ENCODE data around the gene TEX19. TPM values are rescaled to one million over a fixed set of nuclear protein-coding genes. Genes with fewer than 3 reads are reported as not detected.

Gene TEX19
- total RNA-seq, 1 experiment from 2014 or later, result 0.24 TPM

DNA sequence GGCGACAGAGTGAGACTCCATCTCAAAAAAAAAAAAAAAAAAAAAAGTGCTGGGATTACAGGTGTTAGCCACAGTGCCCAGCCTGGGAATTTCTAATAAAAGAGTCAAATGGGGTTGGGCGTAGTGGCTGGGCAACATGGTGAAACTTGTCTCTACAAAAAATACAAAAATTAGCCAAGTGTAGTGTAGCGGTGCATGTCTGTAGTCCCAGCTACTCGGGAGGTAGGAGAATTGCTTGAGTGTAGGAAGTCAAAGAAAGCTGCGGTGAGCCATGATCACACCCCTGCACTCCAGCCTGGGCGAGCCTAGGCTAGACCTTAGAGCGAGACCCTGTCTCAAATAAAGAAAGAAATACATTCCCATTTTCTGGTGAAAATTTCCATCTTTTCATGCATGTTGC is 10.2 kb downstream of the TEX19 start:
- Histone ChIP-seq H3K79me2 (ENCODE audit: low read depth) (no peaks in the 10 kb centered on the region), H3F3A (ENCODE audit: insufficient read depth, low read depth) (no peaks in the 10 kb centered on the region), H3K9me3 (ENCODE audit: insufficient read depth, low read depth) (no peaks in the 10 kb centered on the region), H3K9me2 (ENCODE audit: insufficient read depth) (no peaks in the 10 kb centered on the region), H3K36me3 (ENCODE audit: low read depth) (no peaks in the 10 kb centered on the region), H3K4me3 (no peak overlapping the region), H3K4me1 (replicated peaks; ENCODE audit: insufficient read depth) (no peaks in the 10 kb centered on the region), H3K4me2 (no peak overlapping the region), H4K20me1 (ENCODE audit: insufficient read depth) (no peaks in the 10 kb centered on the region), H3K27me3 (ENCODE audit: insufficient read depth, low read depth) (no peaks in the 10 kb centered on the region), H2AFZ (no peak overlapping the region), H3K27ac (no peak overlapping the region)
- no peak for DNase-seq
- no peak for TF ChIP-seq EZH2 (IDR thresholded peaks at IDR 0.05; ENCODE audit: low read depth)
- TF ChIP-seq, protein P1, sequence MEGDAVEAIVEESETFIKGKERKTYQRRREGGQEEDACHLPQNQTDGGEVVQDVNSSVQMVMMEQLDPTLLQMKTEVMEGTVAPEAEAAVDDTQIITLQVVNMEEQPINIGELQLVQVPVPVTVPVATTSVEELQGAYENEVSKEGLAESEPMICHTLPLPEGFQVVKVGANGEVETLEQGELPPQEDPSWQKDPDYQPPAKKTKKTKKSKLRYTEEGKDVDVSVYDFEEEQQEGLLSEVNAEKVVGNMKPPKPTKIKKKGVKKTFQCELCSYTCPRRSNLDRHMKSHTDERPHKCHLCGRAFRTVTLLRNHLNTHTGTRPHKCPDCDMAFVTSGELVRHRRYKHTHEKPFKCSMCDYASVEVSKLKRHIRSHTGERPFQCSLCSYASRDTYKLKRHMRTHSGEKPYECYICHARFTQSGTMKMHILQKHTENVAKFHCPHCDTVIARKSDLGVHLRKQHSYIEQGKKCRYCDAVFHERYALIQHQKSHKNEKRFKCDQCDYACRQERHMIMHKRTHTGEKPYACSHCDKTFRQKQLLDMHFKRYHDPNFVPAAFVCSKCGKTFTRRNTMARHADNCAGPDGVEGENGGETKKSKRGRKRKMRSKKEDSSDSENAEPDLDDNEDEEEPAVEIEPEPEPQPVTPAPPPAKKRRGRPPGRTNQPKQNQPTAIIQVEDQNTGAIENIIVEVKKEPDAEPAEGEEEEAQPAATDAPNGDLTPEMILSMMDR (conservative IDR thresholded peaks at IDR 0.05), result no peak
- BruUV-seq (replicated peaks), result no TSS peak
- CTCF ChIA-PET, result no interaction called here
- intact Hi-C loops (cut with micrococcal nuclease; ENCODE audit: unreplicated experiment), result no loop called here
- POLR2A ChIA-PET (ENCODE audit: unreplicated experiment), result no interaction called here

DNA sequence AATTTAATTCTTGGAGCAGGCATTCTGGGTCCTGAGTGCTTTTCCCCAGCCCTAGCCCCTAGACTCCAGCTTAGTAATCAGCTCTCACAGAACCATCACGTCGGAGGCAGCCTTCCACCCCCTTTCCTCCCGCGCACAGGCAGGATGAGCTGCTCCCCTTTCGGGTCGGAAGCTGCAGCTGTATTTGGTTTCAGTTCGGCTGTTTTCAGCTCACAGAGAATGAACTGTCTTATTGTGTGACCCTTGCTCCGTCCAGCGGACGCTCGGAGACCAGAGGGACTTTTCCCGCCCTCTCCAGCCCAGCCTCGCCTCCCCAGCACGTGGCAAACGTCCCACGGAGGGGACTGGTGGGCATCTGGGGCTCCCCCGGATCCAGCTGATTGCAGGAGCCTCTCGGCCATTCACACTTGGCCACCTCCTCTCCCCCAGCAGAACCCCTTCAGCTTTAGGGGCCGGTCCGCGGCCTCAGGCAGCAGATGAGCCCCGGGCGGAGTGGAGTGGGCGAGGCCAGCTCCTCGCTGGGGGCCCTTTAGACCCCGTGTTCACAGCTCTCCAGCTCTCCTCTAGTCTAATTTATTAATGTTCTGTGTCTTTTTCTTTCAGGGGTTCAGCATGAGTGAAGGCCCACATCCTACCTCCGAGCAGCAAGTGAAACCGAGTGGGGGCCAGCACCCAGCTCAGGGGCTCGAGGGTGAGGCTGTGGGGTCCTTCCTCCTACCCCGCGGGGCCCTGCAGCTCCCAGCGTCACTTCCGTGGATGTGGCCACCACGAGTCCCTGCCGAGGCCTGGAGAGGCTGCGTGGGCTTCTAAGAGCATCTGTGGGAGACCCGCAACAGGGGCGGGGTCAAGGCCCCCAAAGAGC is 11.7 kb downstream of the TEX19 start:
- Histone ChIP-seq H3K4me2 (no peak overlapping the region), H3K27me3 (ENCODE audit: insufficient read depth, low read depth) (no peaks in the 10 kb centered on the region), H3F3A (ENCODE audit: insufficient read depth, low read depth) (no peaks in the 10 kb centered on the region), H3K4me3 (no peak overlapping the region), H3K36me3 (ENCODE audit: low read depth) (no peaks in the 10 kb centered on the region), H3K4me1 (replicated peaks; ENCODE audit: insufficient read depth) (no peaks in the 10 kb centered on the region), H4K20me1 (ENCODE audit: insufficient read depth) (no peaks in the 10 kb centered on the region), H3K9me2 (ENCODE audit: insufficient read depth) (no peaks in the 10 kb centered on the region), H3K9me3 (ENCODE audit: insufficient read depth, low read depth) (no peaks in the 10 kb centered on the region), H3K79me2 (ENCODE audit: low read depth) (no peaks in the 10 kb centered on the region), H3K27ac (no peak overlapping the region), H2AFZ (no peak overlapping the region)
- DNase-seq, result no peak
- BruUV-seq (replicated peaks), result no TSS peak
- TF ChIP-seq, protein P1 (conservative IDR thresholded peaks at IDR 0.05), result no peak
- no peak for TF ChIP-seq EZH2 (IDR thresholded peaks at IDR 0.05; ENCODE audit: low read depth)
- ChIA-PET CTCF (interaction anchor here (0.9 kb wide), 1 partner anchor 43 kb away, joined by 3 read pairs; no protein-coding TSS in a partner anchor), POLR2A (ENCODE audit: unreplicated experiment) (no interaction called here)
- intact Hi-C loops (cut with micrococcal nuclease; ENCODE audit: unreplicated experiment), result no loop called here

DNA sequence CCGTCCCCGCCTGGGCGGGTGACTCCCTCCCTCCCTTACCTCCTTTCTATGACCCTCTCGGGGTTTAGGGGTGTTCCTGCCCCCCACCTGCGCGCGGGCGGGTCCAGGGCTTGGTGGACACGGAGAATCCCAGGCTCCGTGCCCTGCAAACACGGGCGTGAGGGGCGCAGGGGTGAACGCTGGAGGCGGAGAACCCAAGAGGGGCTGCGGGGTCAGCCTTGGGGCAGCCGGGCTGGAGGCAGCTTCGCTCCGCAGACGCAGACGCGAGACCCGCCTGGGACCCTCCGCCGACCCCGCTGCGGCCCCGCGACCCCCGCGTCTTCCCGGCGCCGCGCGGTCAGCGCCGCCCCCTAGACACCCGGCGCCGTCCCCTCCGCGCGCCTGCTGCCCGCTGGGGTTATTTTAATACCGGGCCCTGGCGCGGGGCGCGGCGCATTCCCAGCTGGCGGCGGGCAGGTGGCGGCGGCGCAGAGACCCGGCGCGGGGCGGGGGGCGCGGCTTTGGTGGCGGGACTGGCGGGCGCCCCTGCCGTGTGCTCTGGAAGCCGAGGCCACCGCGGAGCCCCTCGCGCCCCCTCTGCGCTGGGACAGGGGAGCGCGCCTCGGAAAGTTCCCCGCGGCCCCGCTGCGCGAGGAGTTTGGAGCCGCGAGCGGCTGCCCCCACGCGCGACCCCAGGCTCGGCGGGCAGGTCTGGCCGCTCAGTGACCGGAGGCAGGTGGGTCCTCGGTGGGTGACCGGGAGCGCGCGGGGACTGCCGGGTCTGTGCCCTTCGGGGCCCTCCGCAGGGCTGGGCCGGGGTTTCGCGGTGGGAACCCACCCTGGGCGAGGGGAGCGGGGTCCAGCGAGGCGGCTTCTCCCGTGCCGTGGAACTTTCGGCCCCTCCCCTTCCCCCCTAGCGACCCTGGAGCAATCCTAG is 12.5 kb downstream of the TEX19 start, which contains the start of gene UTS2R:
TSS of gene UTS2R (plus strand) at position 433 of the 916 bp plus-strand sequence. CDS start 2,560 bp downstream, outside the sequence.
- no peak within 1 kb of the TSS for H3K4me3 ChIP-seq
- DNase-seq, result no peak
- no peaks in the 10 kb centered on the region for H3F3A ChIP-seq (ENCODE audit: insufficient read depth, low read depth)
- H3K27me3 ChIP-seq (ENCODE audit: insufficient read depth, low read depth), result no peaks in the 10 kb centered on the region
- intact Hi-C loops (cut with micrococcal nuclease; ENCODE audit: unreplicated experiment), result no loop called here
- no peak within 1 kb of the TSS for H3K4me2 ChIP-seq
- no peaks in the 10 kb centered on the region for H3K4me1 ChIP-seq (replicated peaks; ENCODE audit: insufficient read depth)
- no peaks in the 10 kb centered on the region for H3K36me3 ChIP-seq (ENCODE audit: low read depth)
- H2AFZ ChIP-seq, result no peak within 1 kb of the TSS
- TF ChIP-seq, protein P1 (conservative IDR thresholded peaks at IDR 0.05), result no peak
- TF ChIP-seq EZH2 (IDR thresholded peaks at IDR 0.05; ENCODE audit: low read depth), result no peak
- no peak within 1 kb of the TSS for H3K27ac ChIP-seq
- H3K9me3 ChIP-seq (ENCODE audit: insufficient read depth, low read depth), result no peaks in the 10 kb centered on the region
- H3K9me2 ChIP-seq (ENCODE audit: insufficient read depth), result no peaks in the 10 kb centered on the region
- no peaks in the 10 kb centered on the region for H3K79me2 ChIP-seq (ENCODE audit: low read depth)
- no peaks in the 10 kb centered on the region for H4K20me1 ChIP-seq (ENCODE audit: insufficient read depth)
- BruUV-seq (replicated peaks), result no TSS peak
- ChIA-PET CTCF (no interaction called here), POLR2A (ENCODE audit: unreplicated experiment) (no interaction called here)
